Endothelial cell of umbilical vein (primary cell): ENCODE measurements around the gene RFXANK. TPM values are rescaled to one million over a fixed set of nuclear protein-coding genes. Genes with fewer than 3 reads are reported as not detected.

Experiments used
- BruUV-seq: library from RNA; stranded (reverse); fragments of 400-500 nt; replicated peaks from 2 replicates; lab custom pipeline; 2021; lab: Mats Ljungman, UMichigan
- CTCF ChIA-PET: fragments of 300-600, 350-600 bp; sonication (Branson Sonifier 250); formaldehyde crosslinking; loops from one replicate; lab custom pipeline; 2021; ENCODE audit warnings: antibody characterized with exemption, inconsistent platforms; lab: Charles Lee
- POLR2A ChIA-PET: fragments of 300-600, 350-600 bp; sonication (Branson Sonifier 250); formaldehyde crosslinking; loops from one replicate; lab custom pipeline; 2021; ENCODE audit warnings: antibody characterized with exemption, inconsistent platforms; lab: Charles Lee
- DNase-seq: peaks from one replicate; pipeline ENCODE4 v3.0.0-alpha.2; 2011; ENCODE audit warnings: low read depth, low spot score
- FAIRE-seq: peaks from 2 replicates; lab custom pipeline; 2011; peaks lifted over from hg19 to GRCh38; lab: Jason Lieb, UNC
- H2AFZ ChIP-seq: 2 replicates; pipeline ENCODE4 v1.6.0; 2012; ENCODE audit warnings: low read depth, low read length, control low read depth, inconsistent platforms
- H3K27ac ChIP-seq: 2 replicates; pipeline ENCODE4 v1.5.1; 2011; ENCODE audit warnings: low read depth, mild to moderate bottlenecking, control low read depth, low read length, moderate library complexity; ENCODE audit not compliant: insufficient read depth
- H3K27me3 ChIP-seq, 2 experiments: 2 replicates each; pipeline versions ENCODE4 v1.6.0 to v1.6.1; 2011; ENCODE audit warnings: low read length in 2 of 2, mixed read lengths in 1 of 2; ENCODE audit not compliant: control insufficient read depth in 2 of 2, insufficient read depth in 2 of 2
- H3K36me3 ChIP-seq, 2 experiments: 2 replicates in 1 of 2; 3 replicates in 1 of 2; pipeline ENCODE4 v1.5.1; 2011; ENCODE audit warnings: low read length in 2 of 2, mild to moderate bottlenecking in 1 of 2, moderate library complexity in 1 of 2; ENCODE audit not compliant: control insufficient read depth in 2 of 2, insufficient read depth in 2 of 2; ENCODE audit errors: extremely low read depth in 1 of 2
- H3K4me1 ChIP-seq: 3 replicates; pipeline ENCODE4 v1.5.1; 2011; ENCODE audit warnings: mild to moderate bottlenecking, low read length; ENCODE audit not compliant: control insufficient read depth, insufficient read depth; ENCODE audit errors: extremely low read depth
- H3K4me2 ChIP-seq: 2 replicates; pipeline ENCODE4 v1.6.1; 2011; ENCODE audit warnings: low read length, control low read depth, mixed read lengths; ENCODE audit not compliant: insufficient read depth
- H3K4me3 ChIP-seq, 3 experiments: fragments of 200-600 bp in 1 of 3; sonication (generic), shearing (Covaris generic) in 1 of 3; replicated peaks in 1 of 3; 2 replicates each; pipeline ENCODE4 v1.5.1; 2011 to 2016; ENCODE audit warnings: control low read depth in 3 of 3, low read length in 3 of 3, mild to moderate bottlenecking in 2 of 3, inconsistent platforms in 1 of 3, low read depth in 1 of 3, moderate library complexity in 1 of 3; ENCODE audit not compliant: insufficient read depth in 1 of 3
- H3K79me2 ChIP-seq: 2 replicates; pipeline ENCODE4 v1.6.0; 2012; ENCODE audit warnings: low read length, inconsistent platforms; ENCODE audit not compliant: control insufficient read depth, insufficient read depth
- H3K9ac ChIP-seq: replicated peaks from 2 replicates; pipeline ENCODE3; 2011; ENCODE audit warnings: low read length, control low read depth; ENCODE audit not compliant: insufficient read depth; ENCODE audit errors: extremely low read depth
- H3K9me1 ChIP-seq: replicated peaks from 3 replicates; pipeline ENCODE4 v1.6.0; 2011; ENCODE audit warnings: mild to moderate bottlenecking, low read length; ENCODE audit not compliant: control insufficient read depth, insufficient read depth; ENCODE audit errors: extremely low read depth
- H3K9me3 ChIP-seq: replicated peaks from 2 replicates; pipeline ENCODE4 v1.5.1; 2012; ENCODE audit warnings: low read length, inconsistent platforms; ENCODE audit not compliant: control insufficient read depth, insufficient read depth
- H4K20me1 ChIP-seq: replicated peaks from 2 replicates; pipeline ENCODE3; 2011; ENCODE audit warnings: mild to moderate bottlenecking, low read length; ENCODE audit not compliant: control insufficient read depth, insufficient read depth; ENCODE audit errors: extremely low read depth
- CTCF ChIP-seq, 2 donors: IDR thresholded peaks; 1 replicate in 1 of 2; 2 replicates in 1 of 2; pipeline ENCODE4 v1.5.1; 2011; ENCODE audit warnings: low read length in 2 of 2, mild to moderate bottlenecking in 2 of 2, moderate library complexity in 2 of 2, control low read depth in 1 of 2, inconsistent platforms in 1 of 2, low read depth in 1 of 2; ENCODE audit not compliant: insufficient read depth in 1 of 2; ENCODE audit errors: extremely low read depth in 1 of 2
- EZH2 ChIP-seq: IDR thresholded peaks from 2 replicates; pipeline ENCODE4 v1.6.1; 2012; ENCODE audit warnings: borderline replicate concordance, low read depth, mild to moderate bottlenecking, moderate library complexity, low read length, inconsistent platforms; ENCODE audit not compliant: severe bottlenecking
- JUN ChIP-seq: IDR thresholded peaks from 2 replicates; pipeline ENCODE4 v1.6.1; 2011; ENCODE audit warnings: borderline replicate concordance, low read depth; ENCODE audit not compliant: insufficient read length, insufficient read depth
- MAX ChIP-seq: IDR thresholded peaks from 2 replicates; pipeline ENCODE4 v1.6.1; 2011; ENCODE audit not compliant: insufficient read depth, insufficient read length
- MYC ChIP-seq: IDR thresholded peaks from one replicate; pipeline ENCODE4 v1.6.1; 2011; ENCODE audit warnings: mild to moderate bottlenecking, low read depth, low read length
- POLR2A ChIP-seq: IDR thresholded peaks from 2 replicates; pipeline ENCODE4 v1.6.1; 2012; ENCODE audit warnings: low read depth, mild to moderate bottlenecking, control low read depth, low read length
- dilution Hi-C: fragments of 300-500 bp; cut with MboI; formaldehyde crosslinking; loops from one replicate; pipeline ENCODE4 v1.15.0; 2019; ENCODE audit warnings: low sequenced_read_pairs; ENCODE audit not compliant: extremely low pct_ligation_motif_present
- intact Hi-C: fragments of 100-400 bp; cut with micrococcal nuclease; formaldehyde crosslinking; loops from one replicate; pipeline ENCODE4 v1.10.0; 2022
- polyA plus RNA-seq, 4 experiments: library from polyadenylated mRNA; depleted of rRNA in 3 of 4; stranded (reverse) in 3 of 4; unstranded in 1 of 4; fragments of >200 nt; gene quantifications; 2 replicates each; pipeline versions ENCODE4 v1.2.1 to v1.2.3, GENCODE V29; 2011 to 2012; ENCODE audit warnings: missing spikeins in 1 of 4
- total RNA-seq: library from RNA; stranded (reverse); gene quantifications from 2 replicates; pipeline ENCODE4 v1.2.3, GENCODE V29; 2021

Gene RFXANK
- total and polyA plus RNA-seq, 2 donors (not counting 3 experiments of a cell fraction or from before 2014, with no cell fraction given): 105 to 124 TPM

DNA sequence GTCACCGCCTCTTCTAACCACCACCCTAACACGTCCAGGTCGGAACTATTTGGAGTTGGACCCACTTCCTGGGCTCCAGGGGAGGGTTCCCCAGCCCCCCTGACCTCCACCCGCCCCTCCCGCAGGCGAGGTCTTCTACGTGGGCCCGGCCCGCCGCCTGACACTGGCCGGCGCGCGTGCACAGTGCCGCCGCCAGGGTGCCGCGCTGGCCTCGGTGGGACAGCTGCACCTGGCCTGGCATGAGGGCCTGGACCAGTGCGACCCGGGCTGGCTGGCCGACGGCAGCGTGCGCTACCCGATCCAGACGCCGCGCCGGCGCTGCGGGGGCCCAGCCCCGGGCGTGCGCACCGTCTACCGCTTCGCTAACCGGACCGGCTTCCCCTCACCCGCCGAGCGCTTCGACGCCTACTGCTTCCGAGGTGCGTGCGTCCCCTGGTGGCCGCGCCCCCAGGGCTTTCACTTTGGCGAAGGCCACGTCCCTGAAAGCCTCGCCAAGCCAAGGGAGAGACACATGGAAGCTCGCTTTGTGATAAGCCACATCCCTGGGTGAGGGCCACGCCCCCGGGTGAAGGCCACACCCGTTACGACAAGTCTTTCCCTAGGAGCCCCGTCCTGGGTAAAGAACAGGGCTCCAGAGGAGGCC, 32.9 kb downstream of the RFXANK start:
- Histone ChIP-seq H3K36me3 (no peaks in the 10 kb centered on the region), H3K4me1 (no peaks in the 10 kb centered on the region), H3K27ac (no peak overlapping the region), H2AFZ (peak overlapping the region; percentile 59), H4K20me1 (no peaks in the 10 kb centered on the region), H3K4me2 (peak overlapping the region; percentile 31), H3K4me3 (peak overlapping the region in 2 of 3 experiments; percentile 14 to 15), H3K9me1 (no peaks in the 10 kb centered on the region), H3K79me2 (no peaks in the 10 kb centered on the region), H3K9me3 (no peaks in the 10 kb centered on the region), H3K9ac (no peak overlapping the region), H3K27me3 (peaks cover 2% of the 10 kb centered on the region in 2 experiments)
- no TSS peak for BruUV-seq
- FAIRE-seq (no peak), DNase-seq (peak; percentile 35)
- TF ChIP-seq CTCF (IDR thresholded peaks at IDR 0.05; ENCODE audit: extremely low read depth in 1 of 2, insufficient read depth in 1 of 2, low read depth in 1 of 2, low read length in 2 of 2) (peak; percentile 56 to 67), EZH2 (no peak)
- dilution Hi-C loops: no loop called here
- CTCF ChIA-PET: interaction anchor here (0.6 to 2.2 kb wide), 15 partner anchors 9 to 266 kb away, joined by 3 to 10 read pairs (median 3); partner anchors contain the start of gene NR2C2AP
- intact Hi-C loops: loop anchor here (1.0 kb wide), 1 partner anchor 79 kb away; no protein-coding TSS in a partner anchor
- POLR2A ChIA-PET: no interaction called here

- no peaks in the 10 kb centered on the region for H3K4me1 ChIP-seq
- H3K9ac ChIP-seq: no peak overlapping the region
- H3K27me3 ChIP-seq: peaks cover 2% of the 10 kb centered on the region in 2 experiments
- intact Hi-C loops: no loop called here
- no peaks in the 10 kb centered on the region for H3K79me2 ChIP-seq
- no peak overlapping the region for H2AFZ ChIP-seq
- no peak overlapping the region for H3K4me2 ChIP-seq
- no peak for TF ChIP-seq MAX
- TF ChIP-seq JUN: no peak
- TF ChIP-seq POLR2A: no peak
- no peak for TF ChIP-seq MYC
- TF ChIP-seq CTCF (IDR thresholded peaks at IDR 0.05; ENCODE audit: extremely low read depth in 1 of 2, insufficient read depth in 1 of 2, low read depth in 1 of 2, low read length in 2 of 2): no peak
- H3K36me3 ChIP-seq: no peaks in the 10 kb centered on the region
- ChIA-PET CTCF (interaction anchor here (1.2 to 2.2 kb wide), 4 partner anchors 8 to 78 kb away, joined by 3 to 10 read pairs (median 7); no protein-coding TSS in a partner anchor), POLR2A (no interaction called here)
- no peak overlapping the region for H3K27ac ChIP-seq
- no peaks in the 10 kb centered on the region for H3K9me3 ChIP-seq
- FAIRE-seq: no peak
- dilution Hi-C loops: no loop called here
- no peak overlapping the region for H3K4me3 ChIP-seq
- no TSS peak for BruUV-seq
- no peaks in the 10 kb centered on the region for H3K9me1 ChIP-seq
- DNase-seq: no peak
- H4K20me1 ChIP-seq: no peaks in the 10 kb centered on the region
Observed at GRCh38 chr19:19226204-19226603, 34.1 kb downstream of the RFXANK start.
